Measurements from ENCODE around the gene SDC1. TPM values are rescaled to one million over a fixed set of nuclear protein-coding genes. Genes with fewer than 3 reads are reported as not detected.

Gene SDC1
- total and polyA plus RNA-seq, 2 of the 8 experiments (the other 6 are each of a cell fraction or from before 2014, with no cell fraction given) = 45.3 to 73.3 TPM

DNA sequence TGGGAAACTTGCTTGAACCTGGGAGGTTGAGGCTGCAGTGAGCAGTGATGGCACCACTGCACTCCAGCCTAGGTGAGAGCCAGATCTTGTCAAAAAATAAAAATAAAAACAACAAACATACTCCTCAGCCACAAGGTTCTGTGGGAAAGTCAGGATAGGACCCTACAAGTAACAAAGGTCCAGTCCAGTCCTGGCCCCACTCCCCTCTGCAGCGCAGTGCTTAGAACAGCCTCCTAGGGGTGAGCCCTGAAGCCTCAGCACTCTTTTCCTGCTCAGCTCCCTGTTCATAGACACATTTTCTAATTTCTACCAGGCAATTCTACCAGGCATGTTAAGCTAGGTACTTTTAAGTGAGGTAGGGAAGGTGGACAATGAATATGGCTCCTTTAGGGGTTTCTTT lies 22.2 kb upstream of the SDC1 start:
- Histone ChIP-seq H4K8ac (ENCODE audit: extremely low read depth, insufficient read depth, low read length) (no peak overlapping the region), H3K4me1 (replicated peaks in 1 of 4; ENCODE audit: control insufficient read depth in 3 of 4, insufficient read depth in 4 of 4, low read length in 3 of 4) (peaks cover 0 to 6% (median 2%) of the 10 kb centered on the region in 4 experiments; a peak in 5 of 7 replicates), H3K56ac (replicated peaks; ENCODE audit: insufficient read length, low read depth, low read length) (no peak overlapping the region), H3K36me3 (ENCODE audit: control insufficient read depth in 2 of 4, insufficient read depth in 4 of 4, low read length in 3 of 4) (peaks cover 2 to 37% (median 12%) of the 10 kb centered on the region in 4 experiments; a peak in 6 of 8 replicates), H2AK5ac (ENCODE audit: low read depth, low read length) (no peak overlapping the region), H4K20me1 (replicated peaks in 1 of 2; ENCODE audit: control insufficient read depth in 1 of 2, insufficient read depth in 2 of 2, low read length in 2 of 2) (no peaks in the 10 kb centered on the region), H3K23ac (ENCODE audit: insufficient read length) (no peak overlapping the region), H3K9ac (replicated peaks in 1 of 4; ENCODE audit: extremely low read depth in 1 of 4, low read depth in 3 of 4, low read length in 3 of 4) (no peak overlapping the region), H4K91ac (replicated peaks; ENCODE audit: insufficient read length, low read length) (no peak overlapping the region), H3K79me2 (ENCODE audit: control insufficient read depth in 1 of 2, insufficient read depth in 2 of 2, low read length in 2 of 2) (no peaks in the 10 kb centered on the region), H3K9me3 (ENCODE audit: insufficient read depth in 2 of 2, low read depth in 1 of 2, low read length in 1 of 2) (no peaks in the 10 kb centered on the region), H3K27me3 (replicated peaks in 1 of 4; ENCODE audit: control insufficient read depth in 3 of 4, extremely low read depth in 1 of 4, insufficient read depth in 3 of 4, low read length in 3 of 4) (no peaks in the 10 kb centered on the region), H3K14ac (ENCODE audit: insufficient read length) (no peak overlapping the region), H2AFZ (ENCODE audit: low read length) (no peak overlapping the region), H2BK15ac (ENCODE audit: low read length) (no peak overlapping the region), H2BK20ac (ENCODE audit: low read length) (no peak overlapping the region), H2BK120ac (replicated peaks; ENCODE audit: low read depth, low read length) (no peak overlapping the region), H2BK12ac (ENCODE audit: low read depth, low read length) (no peak overlapping the region), H3K79me1 (ENCODE audit: low read depth, low read length) (no peaks in the 10 kb centered on the region), H2BK5ac (ENCODE audit: low read depth, low read length) (no peak overlapping the region), H3K4me3 (ENCODE audit: extremely low read depth in 1 of 4, insufficient read depth in 2 of 4, low read depth in 3 of 4, low read length in 4 of 4) (no peak overlapping the region), H4K5ac (ENCODE audit: insufficient read length, low read depth, low read length) (no peak overlapping the region), H3K4me2 (ENCODE audit: insufficient read depth in 1 of 2, low read depth in 2 of 2, low read length in 2 of 2) (no peak overlapping the region), H3K4ac (replicated peaks; ENCODE audit: insufficient read length, low read depth, low read length) (no peak overlapping the region), H3K18ac (ENCODE audit: extremely low read depth, low read length) (no peak overlapping the region), H3K27ac (ENCODE audit: low read depth, low read length) (no peak overlapping the region), H3K23me2 (ENCODE audit: low read depth, low read length) (no peaks in the 10 kb centered on the region)
- FAIRE-seq (no peak), DNase-seq (ENCODE audit: low read depth in 1 of 2, low spot score in 2 of 2) (peak in 1 of 2 experiments; percentile 42)
- POLR2A ChIA-PET (ENCODE audit: partially characterized antibody) = interaction anchor here (1.6 to 2.1 kb wide), 2 partner anchors 16 to 32 kb away, joined by 5 read pairs; no protein-coding TSS in a partner anchor
- WGBS, 2 experiments (ENCODE audit: extremely low coverage in 1 of 2, insufficient coverage in 1 of 2, insufficient read length in 1 of 2, insufficient replicate concordance in 2 of 2, low coverage in 1 of 2, low lambda C conversion rate in 2 of 2, missing lambda C conversion rate in 1 of 2) = 94% methylated on average over 1 of the region's 1 CpG; no CpG with 5 or more reads in 1 of the 2 experiments
- CTCF ChIA-PET (ENCODE audit: partially characterized antibody) = interaction anchor here (0.7 to 2.1 kb wide), 10 partner anchors 9 to 450 kb away, joined by 3 to 7 read pairs (median 4); no protein-coding TSS in a partner anchor
- no peak for TF ChIP-seq CHD2 (IDR thresholded peaks at IDR 0.05; ENCODE audit: low read length)
- TF ChIP-seq POLR2AphosphoS5 (IDR thresholded peaks at IDR 0.05; ENCODE audit: low read depth, low read length) = peak; percentile 47; the same call in 1 of the 2 replicates
- peak in 1 of 2 experiments; percentile 23; a peak in 1 of 3 replicates for TF ChIP-seq POLR2A (IDR thresholded peaks at IDR 0.05; ENCODE audit: control extremely low read depth in 1 of 2, low read depth in 2 of 2, low read length in 2 of 2)
